Measurements from ENCODE around the gene ANKRD13C. TPM values are rescaled to one million over a fixed set of nuclear protein-coding genes. Genes with fewer than 3 reads are reported as not detected.
A peak's percentile ranks its signal among the peaks of the same experiment; 100 is the strongest.

Gene ANKRD13C, protein sequence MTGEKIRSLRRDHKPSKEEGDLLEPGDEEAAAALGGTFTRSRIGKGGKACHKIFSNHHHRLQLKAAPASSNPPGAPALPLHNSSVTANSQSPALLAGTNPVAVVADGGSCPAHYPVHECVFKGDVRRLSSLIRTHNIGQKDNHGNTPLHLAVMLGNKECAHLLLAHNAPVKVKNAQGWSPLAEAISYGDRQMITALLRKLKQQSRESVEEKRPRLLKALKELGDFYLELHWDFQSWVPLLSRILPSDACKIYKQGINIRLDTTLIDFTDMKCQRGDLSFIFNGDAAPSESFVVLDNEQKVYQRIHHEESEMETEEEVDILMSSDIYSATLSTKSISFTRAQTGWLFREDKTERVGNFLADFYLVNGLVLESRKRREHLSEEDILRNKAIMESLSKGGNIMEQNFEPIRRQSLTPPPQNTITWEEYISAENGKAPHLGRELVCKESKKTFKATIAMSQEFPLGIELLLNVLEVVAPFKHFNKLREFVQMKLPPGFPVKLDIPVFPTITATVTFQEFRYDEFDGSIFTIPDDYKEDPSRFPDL
- total RNA-seq (2022) (13.1 and 14.4 TPM in 2 replicates), Bru-seq, nascent RNA (percentile 72 among the genes with signal in this experiment), BruChase-seq, experiment 1, labeled RNA remaining after a 2-hour chase (percentile 72 among the genes with signal in this experiment), BruChase-seq, experiment 2, labeled RNA remaining after a 6-hour chase (percentile 70 among the genes with signal in this experiment)
- long read RNA-seq, full-length matches to known transcripts = 14 of 41 reads
- long read RNA-seq, partial matches to known transcripts = 4 of 41 reads
- long read RNA-seq, other reads (novel, unspliced or antisense) = 23 of 41 reads

DNA sequence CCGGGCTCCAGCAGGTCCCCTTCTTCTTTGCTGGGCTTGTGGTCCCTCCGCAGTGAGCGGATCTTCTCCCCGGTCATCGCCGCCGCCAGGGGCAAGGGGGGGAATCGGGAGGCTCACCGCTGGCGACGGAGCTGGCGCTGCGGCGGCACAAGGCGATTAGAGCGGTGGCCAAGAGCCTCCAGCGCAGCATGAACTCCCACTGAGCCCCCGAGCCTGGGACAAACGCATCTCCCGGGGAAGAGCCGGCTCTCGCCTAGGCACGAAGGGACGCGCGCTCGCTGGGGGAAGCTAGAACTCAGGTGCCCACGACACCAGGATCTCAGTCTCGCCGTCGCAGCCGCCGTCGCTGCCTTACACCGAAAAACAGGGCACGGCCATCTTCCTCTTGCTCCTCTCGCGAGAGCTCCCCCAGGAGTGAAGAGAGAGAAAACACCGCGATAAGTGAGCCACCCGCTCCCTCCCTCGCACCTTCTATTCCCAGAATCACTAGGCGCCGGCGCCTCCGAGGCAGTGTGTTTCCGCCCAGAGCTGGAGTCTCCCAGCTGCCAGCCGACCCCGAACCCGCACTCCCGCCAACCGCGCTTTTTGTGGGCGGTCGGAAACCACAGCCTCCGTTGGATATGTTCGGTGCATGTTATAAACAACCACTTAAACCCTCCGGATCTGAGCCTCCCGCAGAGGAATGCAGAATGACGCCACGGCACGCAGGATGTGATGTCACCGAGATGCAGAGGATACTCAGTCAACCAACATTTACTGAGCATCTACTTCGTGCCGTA is at the start of gene ANKRD13C:
ANKRD13C (minus strand) TSS at position 391 of the 779 bp plus-strand sequence; CDS start at position 77, 314 bp downstream.
- Mint-ChIP-seq H3K36me3 (ENCODE audit: insufficient read depth, unreplicated experiment) (peaks cover 11% of the 10 kb centered on the region), H3K27me3 (ENCODE audit: insufficient read depth, unreplicated experiment) (no peaks in the 10 kb centered on the region), H3K4me1 (ENCODE audit: low read depth, unreplicated experiment) (peaks cover 14% of the 10 kb centered on the region), H3K9me3 (ENCODE audit: unreplicated experiment) (no peaks in the 10 kb centered on the region), H3K27ac (ENCODE audit: unreplicated experiment) (peak within 1 kb of the TSS; percentile 94), H3K4me3 (ENCODE audit: unreplicated experiment) (peak within 1 kb of the TSS; percentile 84)
- no peaks in the 10 kb centered on the region for H3K9me3 ChIP-seq
- BruUV-seq (replicated peaks) = no TSS peak
- TF ChIP-seq, protein P1, sequence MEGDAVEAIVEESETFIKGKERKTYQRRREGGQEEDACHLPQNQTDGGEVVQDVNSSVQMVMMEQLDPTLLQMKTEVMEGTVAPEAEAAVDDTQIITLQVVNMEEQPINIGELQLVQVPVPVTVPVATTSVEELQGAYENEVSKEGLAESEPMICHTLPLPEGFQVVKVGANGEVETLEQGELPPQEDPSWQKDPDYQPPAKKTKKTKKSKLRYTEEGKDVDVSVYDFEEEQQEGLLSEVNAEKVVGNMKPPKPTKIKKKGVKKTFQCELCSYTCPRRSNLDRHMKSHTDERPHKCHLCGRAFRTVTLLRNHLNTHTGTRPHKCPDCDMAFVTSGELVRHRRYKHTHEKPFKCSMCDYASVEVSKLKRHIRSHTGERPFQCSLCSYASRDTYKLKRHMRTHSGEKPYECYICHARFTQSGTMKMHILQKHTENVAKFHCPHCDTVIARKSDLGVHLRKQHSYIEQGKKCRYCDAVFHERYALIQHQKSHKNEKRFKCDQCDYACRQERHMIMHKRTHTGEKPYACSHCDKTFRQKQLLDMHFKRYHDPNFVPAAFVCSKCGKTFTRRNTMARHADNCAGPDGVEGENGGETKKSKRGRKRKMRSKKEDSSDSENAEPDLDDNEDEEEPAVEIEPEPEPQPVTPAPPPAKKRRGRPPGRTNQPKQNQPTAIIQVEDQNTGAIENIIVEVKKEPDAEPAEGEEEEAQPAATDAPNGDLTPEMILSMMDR (IDR thresholded peaks at IDR 0.05; ENCODE audit: insufficient read depth in 1 of 2, low read depth in 1 of 2, low read length in 1 of 2, severe bottlenecking in 1 of 2, unreplicated experiment in 1 of 2) = no peak
- ChIA-PET POLR2A (interaction anchor here (0.6 to 3.5 kb wide), 8 partner anchors 9 to 200 kb away, joined by 3 to 36 read pairs (median 5); partner anchors contain the start of genes CTH and SRSF11), CTCF (interaction anchor here (1.3 kb wide), 1 partner anchor 56 kb away, joined by 3 read pairs; no protein-coding TSS in a partner anchor)
- H3K4me1 ChIP-seq = 0 out of 2 replicates have a peak, but pooled peaks cover 8% of the 10 kb centered on the region
- peak; percentile 90 to 93 for DNase-seq
- H3K4me3 ChIP-seq (ENCODE audit: low read depth, low read length) = peak within 1 kb of the TSS; percentile 94
- intact Hi-C loops (cut with micrococcal nuclease; ENCODE audit: unreplicated experiment) = loop anchor here (1.0 to 5.0 kb wide), 2 partner anchors 57 to 132 kb away; partner anchors contain the start of genes CTH and SRSF11
- no peaks in the 10 kb centered on the region for H3K27me3 ChIP-seq (replicated peaks; ENCODE audit: control insufficient read depth, insufficient read depth, low read length)
- H3K36me3 ChIP-seq (ENCODE audit: control insufficient read depth, insufficient read depth, low read length) = no peaks in the 10 kb centered on the region

DNA sequence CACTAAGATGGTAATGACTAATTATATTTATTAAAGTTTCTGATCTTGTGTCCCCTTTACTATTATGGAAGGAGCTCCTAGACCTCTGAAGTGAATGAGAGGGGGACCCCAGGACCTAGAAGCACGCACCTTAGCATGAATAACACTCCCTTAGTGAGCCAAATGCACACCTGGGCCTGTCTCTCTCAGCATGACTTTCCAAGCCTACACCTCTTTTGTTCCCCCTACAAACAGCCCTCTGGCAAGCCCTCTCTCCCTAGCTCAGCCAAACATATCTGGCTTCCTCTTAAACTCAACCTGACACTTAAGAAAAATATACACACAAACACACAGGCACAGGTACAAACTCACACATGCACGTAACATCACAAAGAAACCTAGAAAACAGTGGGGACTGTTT is 49.2 kb upstream of the ANKRD13C start:
- TF ChIP-seq, protein P1 (IDR thresholded peaks at IDR 0.05; ENCODE audit: insufficient read depth in 1 of 2, low read depth in 1 of 2, low read length in 1 of 2, severe bottlenecking in 1 of 2, unreplicated experiment in 1 of 2) = no peak
- ChIA-PET POLR2A (no interaction called here), CTCF (no interaction called here)
- Histone ChIP-seq H3K4me1 (no peaks in the 10 kb centered on the region), H3K27me3 (replicated peaks; ENCODE audit: control insufficient read depth, insufficient read depth, low read length) (no peaks in the 10 kb centered on the region), H3K36me3 (ENCODE audit: control insufficient read depth, insufficient read depth, low read length) (no peaks in the 10 kb centered on the region), H3K9me3 (no peaks in the 10 kb centered on the region), H3K4me3 (ENCODE audit: low read depth, low read length) (no peak overlapping the region)
- Mint-ChIP-seq H3K27ac (ENCODE audit: unreplicated experiment) (no peak overlapping the region), H3K4me1 (ENCODE audit: low read depth, unreplicated experiment) (no peaks in the 10 kb centered on the region), H3K4me3 (ENCODE audit: unreplicated experiment) (no peak overlapping the region), H3K9me3 (ENCODE audit: unreplicated experiment) (no peaks in the 10 kb centered on the region), H3K36me3 (ENCODE audit: insufficient read depth, unreplicated experiment) (no peaks in the 10 kb centered on the region), H3K27me3 (ENCODE audit: insufficient read depth, unreplicated experiment) (no peaks in the 10 kb centered on the region)
- BruUV-seq (replicated peaks) = no TSS peak
- intact Hi-C loops (cut with micrococcal nuclease; ENCODE audit: unreplicated experiment) = no loop called here
- no peak for DNase-seq

DNA sequence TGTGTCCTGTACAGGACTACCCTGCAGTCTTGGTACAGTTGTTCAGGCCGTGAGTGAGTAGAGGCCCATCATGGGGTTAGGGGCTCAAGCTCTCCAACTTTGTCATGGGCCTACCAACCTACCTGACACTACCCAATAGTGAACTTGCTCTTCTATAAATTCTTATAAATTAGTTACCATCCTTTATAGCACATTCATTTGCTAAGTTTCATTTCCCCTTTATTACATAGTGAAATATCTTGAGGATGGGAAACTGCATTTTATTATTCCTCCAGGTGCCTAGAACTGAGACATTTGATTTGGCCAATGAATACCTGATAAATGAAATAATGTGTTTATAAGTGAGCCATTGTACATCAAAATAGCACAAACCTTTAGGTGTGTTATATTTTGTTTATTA is 47.5 kb upstream of the ANKRD13C start:
- Mint-ChIP-seq H3K4me3 (ENCODE audit: unreplicated experiment) (no peak overlapping the region), H3K36me3 (ENCODE audit: insufficient read depth, unreplicated experiment) (no peaks in the 10 kb centered on the region), H3K9me3 (ENCODE audit: unreplicated experiment) (no peaks in the 10 kb centered on the region), H3K27me3 (ENCODE audit: insufficient read depth, unreplicated experiment) (peaks cover 6% of the 10 kb centered on the region), H3K27ac (ENCODE audit: unreplicated experiment) (no peak overlapping the region), H3K4me1 (ENCODE audit: low read depth, unreplicated experiment) (no peaks in the 10 kb centered on the region)
- no peaks in the 10 kb centered on the region for H3K4me1 ChIP-seq
- intact Hi-C loops (cut with micrococcal nuclease; ENCODE audit: unreplicated experiment) = no loop called here
- no peak overlapping the region for H3K4me3 ChIP-seq (ENCODE audit: low read depth, low read length)
- no peak for DNase-seq
- ChIA-PET CTCF (no interaction called here), POLR2A (no interaction called here)
- H3K27me3 ChIP-seq (replicated peaks; ENCODE audit: control insufficient read depth, insufficient read depth, low read length) = no peaks in the 10 kb centered on the region
- BruUV-seq (replicated peaks) = no TSS peak
- H3K36me3 ChIP-seq (ENCODE audit: control insufficient read depth, insufficient read depth, low read length) = no peaks in the 10 kb centered on the region
- TF ChIP-seq, protein P1 (IDR thresholded peaks at IDR 0.05; ENCODE audit: insufficient read depth in 1 of 2, low read depth in 1 of 2, low read length in 1 of 2, severe bottlenecking in 1 of 2, unreplicated experiment in 1 of 2) = no peak
- H3K9me3 ChIP-seq = no peaks in the 10 kb centered on the region

Measured in Caco-2 (cell line).